GM18909 (cell line): ENCODE results near the gene PTPRS.
"Not testable (repeated sequence)": the region's sequence is repeated elsewhere in the genome, so short reads cannot be mapped to it uniquely, and the experiment has no call there.

Experiments used
- ATAC-seq: cut with Tn5 transposase; IDR thresholded peaks from one replicate; pipeline ENCODE4 v1.9.1; 2021; ENCODE audit warnings: mild to moderate bottlenecking; ENCODE audit not compliant: unreplicated experiment, poor library complexity

Gene PTPRS

GRCh38 chr19:5334824-5335500 lies 5.7 kb downstream of the PTPRS start:
- no peak for ATAC-seq

- ATAC-seq, result no peak
These were observed 6.3 kb downstream of the PTPRS start for GRCh38 chr19:5334366-5334739.

- no peak for ATAC-seq
These were observed 6.8 kb downstream of the PTPRS start for GRCh38 chr19:5333581-5334365.

GRCh38 chr19:5332501-5332900 lies 8.1 kb downstream of the PTPRS start:
- no peak for ATAC-seq

- ATAC-seq, result no peak
These were observed 8.8 kb downstream of the PTPRS start for GRCh38 chr19:5331790-5332189.

GRCh38 chr19:5330307-5330720 lies 10.3 kb downstream of the PTPRS start:
- no peak for ATAC-seq

- ATAC-seq, result no peak
These were observed 11.5 kb downstream of the PTPRS start for GRCh38 chr19:5329141-5329540.

GRCh38 chr19:5328407-5328806 lies 12.2 kb downstream of the PTPRS start:
- ATAC-seq, result not testable (repeated sequence)

- no peak for ATAC-seq
These were observed 13.5 kb downstream of the PTPRS start for GRCh38 chr19:5326986-5327623.

- ATAC-seq, result no peak
These were observed 14.1 kb downstream of the PTPRS start for GRCh38 chr19:5326545-5326944.

GRCh38 chr19:5324947-5325346 lies 15.7 kb downstream of the PTPRS start:
- ATAC-seq, result no peak

- no peak for ATAC-seq
These were observed 17.2 kb downstream of the PTPRS start for GRCh38 chr19:5323475-5323811.

- ATAC-seq, result no peak
These were observed 18.5 kb downstream of the PTPRS start for GRCh38 chr19:5321851-5322681.

GRCh38 chr19:5321066-5321642 lies 19.5 kb downstream of the PTPRS start:
- ATAC-seq, result no peak

- no peak for ATAC-seq
These were observed 21.1 kb downstream of the PTPRS start for GRCh38 chr19:5319516-5319915.

GRCh38 chr19:5318306-5318705 lies 22.3 kb downstream of the PTPRS start:
- no peak for ATAC-seq

GRCh38 chr19:5317321-5317720 lies 23.3 kb downstream of the PTPRS start:
- ATAC-seq, result no peak

GRCh38 chr19:5316138-5316537 lies 24.5 kb downstream of the PTPRS start:
- ATAC-seq, result no peak

- no peak for ATAC-seq
These were observed 25.7 kb downstream of the PTPRS start for GRCh38 chr19:5314907-5315298.
